K562 (cell line): ENCODE results near the gene PPP2R2B. TPM values are rescaled to one million over a fixed set of nuclear protein-coding genes. Genes with fewer than 3 reads are reported as not detected.

Experiments used
- ATAC-seq: fragments of 200-7000 bp; cut with Tn5 transposase; 3 replicates; pipeline ENCODE4 v1.9.1; 2020; ENCODE audit warnings: moderate library complexity
- BruUV-seq: library from RNA; stranded (reverse); fragments of 400-500 nt; replicated peaks from 2 replicates; lab custom pipeline; 2021; lab: Mats Ljungman, UMichigan
- CTCF ChIA-PET: fragments of 300-600 bp; formaldehyde crosslinking; extraction: SDS; loops from one replicate; lab custom pipeline; 2021; ENCODE audit warnings: low intra/inter-chr PET ratio; lab: Yijun Ruan, JAX
- POLR2A ChIA-PET: fragments of 300-600, 350-650 bp; sonication (Branson Sonifier 250); formaldehyde crosslinking; extraction: SDS; loops from one replicate; lab custom pipeline; 2021; ENCODE audit warnings: antibody characterized with exemption, inconsistent platforms; lab: Yijun Ruan, JAX
- DNase-seq, 4 experiments: peaks; one replicate each; pipeline versions ENCODE4 v3.0.0 to v3.0.0-alpha.2; 2011 to 2018; ENCODE audit warnings: low spot score in 3 of 4, mixed read lengths in 3 of 4; ENCODE audit errors: extremely low read depth in 1 of 4
- FAIRE-seq: peaks from 2 replicates; lab custom pipeline; 2011; peaks lifted over from hg19 to GRCh38; lab: Jason Lieb, UNC
- H2AFZ ChIP-seq: 2 replicates; pipeline ENCODE4 v1.6.0; 2011; ENCODE audit warnings: low read depth, low read length, control low read depth, inconsistent platforms
- H3K27ac ChIP-seq: fragments of 200-600 bp; 3 replicates; pipeline ENCODE4 v1.8.0; 2011; ENCODE audit warnings: low read depth, mild to moderate bottlenecking, control low read depth, inconsistent platforms, low read length, moderate library complexity, mixed read lengths; ENCODE audit errors: extremely low read depth
- H3K27me3 ChIP-seq, 2 experiments: fragments of 300-600 bp in 1 of 2; 2 replicates in 1 of 2; 3 replicates in 1 of 2; pipeline versions ENCODE4 v1.6.0 to v1.8.0; 2011; ENCODE audit warnings: inconsistent platforms in 2 of 2, low read length in 2 of 2, mild to moderate bottlenecking in 1 of 2, mixed read lengths in 1 of 2, moderate library complexity in 1 of 2; ENCODE audit not compliant: control insufficient read depth in 2 of 2, insufficient read depth in 2 of 2
- H3K36me3 ChIP-seq: fragments of 300-600 bp; 3 replicates; pipeline ENCODE4 v1.8.0; 2011; ENCODE audit warnings: mild to moderate bottlenecking, low read length, inconsistent platforms; ENCODE audit not compliant: control insufficient read depth, insufficient read depth
- H3K4me1 ChIP-seq, 2 experiments: fragments of 200-600 bp in 1 of 2; replicated peaks in 1 of 2; 2 replicates in 1 of 2; 3 replicates in 1 of 2; pipeline versions ENCODE4 v1.5.1 to v1.8.0; 2011; ENCODE audit warnings: inconsistent platforms in 2 of 2, low read length in 2 of 2, mild to moderate bottlenecking in 1 of 2, mixed read lengths in 1 of 2, moderate library complexity in 1 of 2; ENCODE audit not compliant: control insufficient read depth in 2 of 2, insufficient read depth in 2 of 2
- H3K4me2 ChIP-seq: 2 replicates; pipeline ENCODE4 v1.6.1; 2011; ENCODE audit warnings: low read length, control low read depth, inconsistent platforms, mixed read lengths; ENCODE audit not compliant: insufficient read depth
- H3K4me3 ChIP-seq: fragments of 200-600 bp; sonication (generic), shearing (Covaris generic); 2 replicates; pipeline ENCODE4 v1.5.1; 2016; ENCODE audit warnings: control low read depth, inconsistent platforms
- H3K79me2 ChIP-seq: fragments of 200-600 bp; 3 replicates; pipeline ENCODE4 v1.8.0; 2011; ENCODE audit warnings: low read length, inconsistent platforms; ENCODE audit not compliant: control insufficient read depth, insufficient read depth
- H3K9ac ChIP-seq, 2 experiments: 2 replicates each; pipeline versions ENCODE4 v1.6.0 to v1.6.1; 2011; ENCODE audit warnings: low read depth in 2 of 2, low read length in 2 of 2, control low read depth in 1 of 2, inconsistent platforms in 1 of 2, mild to moderate bottlenecking in 1 of 2, mixed read lengths in 1 of 2; ENCODE audit not compliant: insufficient read depth in 1 of 2
- H3K9me1 ChIP-seq: one replicate; pipeline ENCODE4 v1.6.0; 2011; ENCODE audit warnings: inconsistent platforms, mild to moderate bottlenecking, low read length, moderate library complexity; ENCODE audit not compliant: control insufficient read depth, insufficient read depth
- H3K9me3 ChIP-seq: replicated peaks from 2 replicates; pipeline ENCODE4 v1.5.1; 2011; ENCODE audit warnings: low read depth, low read length, inconsistent platforms; ENCODE audit not compliant: control insufficient read depth, insufficient read depth
- H4K20me1 ChIP-seq: replicated peaks from 2 replicates; pipeline ENCODE4 v1.6.1; 2011; ENCODE audit warnings: low read length, inconsistent platforms, mixed read lengths; ENCODE audit not compliant: control insufficient read depth, insufficient read depth
- BMI1 ChIP-seq: fragments of 150-350 bp; IDR thresholded peaks from 2 replicates; pipeline ENCODE4 v1.6.1; 2014; ENCODE audit warnings: low read length
- BRF2 ChIP-seq: IDR thresholded peaks from 3 replicates; pipeline ENCODE4 v1.6.1; 2011; ENCODE audit warnings: borderline replicate concordance, mild to moderate bottlenecking; ENCODE audit not compliant: insufficient read length, insufficient read depth
- EWSR1 ChIP-seq: fragments of 450-650 bp; IDR thresholded peaks from 2 replicates; pipeline ENCODE4 v1.6.1; 2018; ENCODE audit warnings: borderline replicate concordance, mild to moderate bottlenecking, low read depth, moderate library complexity; ENCODE audit not compliant: partially characterized antibody
- MECOM ChIP-seq: fragments of 250-450 bp; sonication (Bioruptor Pico); IDR thresholded peaks from 2 replicates; pipeline ENCODE4 v1.8.0; 2022; ENCODE audit warnings: inconsistent platforms
- NCOA2 ChIP-seq, 2 experiments: fragments of 450-650 bp; IDR thresholded peaks; 2 replicates each; pipeline ENCODE4 v1.6.1; 2018; ENCODE audit warnings: mild to moderate bottlenecking in 2 of 2, moderate library complexity in 1 of 2; ENCODE audit not compliant: partially characterized antibody in 2 of 2
- WHSC1 ChIP-seq: IDR thresholded peaks from one replicate; pipeline ENCODE4 v1.6.1; 2012; ENCODE audit warnings: low read length, control low read depth, inconsistent platforms
- ZFPM2 ChIP-seq: fragments of 250-450 bp; sonication (Bioruptor Pico); IDR thresholded peaks from 2 replicates; pipeline ENCODE4 v1.5.1; 2022; ENCODE audit warnings: mild to moderate bottlenecking
- ZKSCAN1 ChIP-seq: fragments of 150-350 bp; IDR thresholded peaks from 2 replicates; pipeline ENCODE4 v1.6.1; 2016; ENCODE audit warnings: low read depth, low read length
- ZNF3 ChIP-seq: fragments of 250-450 bp; sonication (Bioruptor Pico); IDR thresholded peaks from 2 replicates; pipeline ENCODE4 v1.5.0; 2021; ENCODE audit warnings: mild to moderate bottlenecking, moderate library complexity
- ZNF407 ChIP-seq: fragments of 450-650 bp; IDR thresholded peaks from 2 replicates; pipeline ENCODE4 v1.6.1; 2016; ENCODE audit warnings: low read depth
- in situ Hi-C: fragments of 300-500 bp; cut with MboI; formaldehyde crosslinking; loops from 4 replicates; pipeline ENCODE4 v1.15.0; 2018; ENCODE audit warnings: inconsistent platforms, mixed read lengths
- intact Hi-C: fragments of 100-400 bp; cut with micrococcal nuclease; formaldehyde crosslinking; loops from 2 replicates; pipeline ENCODE4 v1.14.2; 2022
- polyA plus RNA-seq, 8 experiments: library from polyadenylated mRNA; depleted of rRNA in 4 of 8; stranded (reverse) in 5 of 8; unstranded in 3 of 8; fragments of >200 nt; fragmentation: Nextera tagmentation in 2 of 8; fragmentation: Illumina TruSeq in 1 of 8; extraction: Ambion mirVana in 2 of 8; extraction: Trizol in 1 of 8; gene quantifications; 2 replicates each; pipeline versions ENCODE4 v1.2.1 to v1.2.3, GENCODE V29; 2011 to 2014; ENCODE audit warnings: inconsistent platforms in 1 of 8, missing spikeins in 1 of 8
- total RNA-seq, 7 experiments: library from RNA; depleted of rRNA in 6 of 7; stranded (reverse); fragments of >200 nt in 6 of 7; fragmentation: Illumina TruSeq in 2 of 7; extraction: Trizol in 2 of 7; gene quantifications; 2 replicates each; pipeline versions ENCODE4 v1.2.1 to v1.2.3, GENCODE V29; 2011 to 2021; ENCODE audit warnings: low replicate concordance in 1 of 7
- TF ChIP-seq, protein P1 (sequence below): fragments of 450-650 bp; IDR thresholded peaks from 2 replicates; pipeline ENCODE4 v1.6.1; 2017; ENCODE audit warnings: mild to moderate bottlenecking, moderate library complexity
- TF ChIP-seq, protein P2 (sequence below): fragments of 250-450 bp; sonication (Bioruptor Pico); IDR thresholded peaks from 2 replicates; pipeline ENCODE4 v1.8.0; 2021; ENCODE audit warnings: borderline replicate concordance, mild to moderate bottlenecking, moderate library complexity; ENCODE audit not compliant: poor library complexity, severe bottlenecking

PPP2R2B gene
- total and polyA plus RNA-seq, 9 of the 15 experiments (the other 6 are each of a cell fraction or from before 2014, with no cell fraction given) = not detected

DNA sequence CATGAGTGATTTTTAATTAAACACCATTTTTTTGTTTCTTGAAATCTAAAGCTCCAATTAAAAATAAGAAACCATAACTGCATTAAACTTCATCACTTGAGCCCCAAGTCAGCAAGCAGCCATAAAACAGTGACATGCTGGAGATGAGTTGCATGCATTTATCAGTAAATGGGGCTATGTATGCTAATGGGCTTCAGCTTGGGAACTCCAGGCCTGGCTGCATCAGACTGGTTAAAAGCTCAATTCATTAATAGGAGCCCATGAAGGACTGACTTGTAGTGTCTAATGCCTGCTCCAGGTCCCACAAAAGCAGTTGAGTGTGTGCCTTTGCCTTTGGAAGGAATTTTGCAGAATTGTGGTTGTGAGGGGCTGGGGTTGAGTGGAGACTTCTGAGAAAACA is 328.9 kb downstream of the PPP2R2B start:
- FAIRE-seq (no peak), DNase-seq (no peak), ATAC-seq (no peak)
- intact Hi-C loops = no loop called here
- H3K9ac ChIP-seq = no peak overlapping the region
- in situ Hi-C loops = no loop called here
- no peaks in the 10 kb centered on the region for H3K36me3 ChIP-seq
- no peak overlapping the region for H3K27ac ChIP-seq
- no peak overlapping the region for H3K4me2 ChIP-seq
- no peaks in the 10 kb centered on the region for H4K20me1 ChIP-seq
- CTCF ChIA-PET = no interaction called here
- H3K4me3 ChIP-seq = no peak overlapping the region
- no peaks in the 10 kb centered on the region for H3K79me2 ChIP-seq
- no peak overlapping the region for H2AFZ ChIP-seq
- BruUV-seq = no TSS peak
- no peaks in the 10 kb centered on the region for H3K4me1 ChIP-seq
- no peaks in the 10 kb centered on the region for H3K9me3 ChIP-seq
- POLR2A ChIA-PET = no interaction called here
- H3K9me1 ChIP-seq = no peaks in the 10 kb centered on the region
- no peaks in the 10 kb centered on the region for H3K27me3 ChIP-seq
- no peak for TF ChIP-seq ZFPM2 (CRISPR knock-in tag)
- no peak for TF ChIP-seq MECOM (CRISPR knock-in tag)
- no peak for TF ChIP-seq ZNF407
- TF ChIP-seq, protein P1, sequence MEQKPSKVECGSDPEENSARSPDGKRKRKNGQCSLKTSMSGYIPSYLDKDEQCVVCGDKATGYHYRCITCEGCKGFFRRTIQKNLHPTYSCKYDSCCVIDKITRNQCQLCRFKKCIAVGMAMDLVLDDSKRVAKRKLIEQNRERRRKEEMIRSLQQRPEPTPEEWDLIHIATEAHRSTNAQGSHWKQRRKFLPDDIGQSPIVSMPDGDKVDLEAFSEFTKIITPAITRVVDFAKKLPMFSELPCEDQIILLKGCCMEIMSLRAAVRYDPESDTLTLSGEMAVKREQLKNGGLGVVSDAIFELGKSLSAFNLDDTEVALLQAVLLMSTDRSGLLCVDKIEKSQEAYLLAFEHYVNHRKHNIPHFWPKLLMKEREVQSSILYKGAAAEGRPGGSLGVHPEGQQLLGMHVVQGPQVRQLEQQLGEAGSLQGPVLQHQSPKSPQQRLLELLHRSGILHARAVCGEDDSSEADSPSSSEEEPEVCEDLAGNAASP = no peak
- no peak for TF ChIP-seq NCOA2 (IDR thresholded peaks at IDR 0.05; ENCODE audit: partially characterized antibody in 2 of 2)
- no peak for TF ChIP-seq ZKSCAN1
- no peak for TF ChIP-seq WHSC1
- no peak for TF ChIP-seq BMI1
- TF ChIP-seq, protein P2, sequence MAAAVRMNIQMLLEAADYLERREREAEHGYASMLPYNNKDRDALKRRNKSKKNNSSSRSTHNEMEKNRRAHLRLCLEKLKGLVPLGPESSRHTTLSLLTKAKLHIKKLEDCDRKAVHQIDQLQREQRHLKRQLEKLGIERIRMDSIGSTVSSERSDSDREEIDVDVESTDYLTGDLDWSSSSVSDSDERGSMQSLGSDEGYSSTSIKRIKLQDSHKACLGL (CRISPR knock-in tag) = no peak
- no peak for TF ChIP-seq EWSR1
- TF ChIP-seq ZNF3 = no peak
- no peak for TF ChIP-seq BRF2
